ENCODE data around the gene PLEKHM1.

The PLEKHM1 gene

DNA sequence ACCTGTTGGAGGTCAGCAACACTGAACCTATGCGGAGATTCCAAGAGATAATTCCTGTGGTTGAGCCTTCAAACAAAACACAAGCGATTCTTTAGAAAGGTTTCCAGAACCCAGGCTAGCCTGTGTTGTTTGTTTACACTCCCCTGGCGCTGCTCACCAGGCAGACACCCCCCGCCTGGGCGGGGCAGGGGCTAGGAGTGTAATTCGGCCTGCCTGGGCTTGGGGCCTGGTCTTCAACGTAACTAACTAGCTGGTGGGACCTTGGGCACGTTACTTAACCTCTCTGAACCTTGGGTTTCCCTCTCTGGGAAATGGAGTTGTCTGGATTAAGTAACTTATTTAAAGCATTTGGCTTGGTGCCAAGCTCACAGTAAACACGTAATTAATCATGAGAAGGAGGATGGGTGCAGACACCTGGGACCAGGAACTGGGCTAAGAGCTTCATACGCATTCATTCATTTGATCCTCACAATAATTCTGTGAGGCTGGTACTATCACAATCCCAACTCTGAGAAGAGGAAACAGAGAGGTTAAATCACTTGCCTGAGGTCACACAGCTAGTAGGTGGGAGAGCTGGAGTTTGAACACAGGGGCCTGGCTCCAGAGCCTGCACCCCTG, 50.3 kb downstream of the PLEKHM1 start:
- DNase-seq, result peak; percentile 82

DNA sequence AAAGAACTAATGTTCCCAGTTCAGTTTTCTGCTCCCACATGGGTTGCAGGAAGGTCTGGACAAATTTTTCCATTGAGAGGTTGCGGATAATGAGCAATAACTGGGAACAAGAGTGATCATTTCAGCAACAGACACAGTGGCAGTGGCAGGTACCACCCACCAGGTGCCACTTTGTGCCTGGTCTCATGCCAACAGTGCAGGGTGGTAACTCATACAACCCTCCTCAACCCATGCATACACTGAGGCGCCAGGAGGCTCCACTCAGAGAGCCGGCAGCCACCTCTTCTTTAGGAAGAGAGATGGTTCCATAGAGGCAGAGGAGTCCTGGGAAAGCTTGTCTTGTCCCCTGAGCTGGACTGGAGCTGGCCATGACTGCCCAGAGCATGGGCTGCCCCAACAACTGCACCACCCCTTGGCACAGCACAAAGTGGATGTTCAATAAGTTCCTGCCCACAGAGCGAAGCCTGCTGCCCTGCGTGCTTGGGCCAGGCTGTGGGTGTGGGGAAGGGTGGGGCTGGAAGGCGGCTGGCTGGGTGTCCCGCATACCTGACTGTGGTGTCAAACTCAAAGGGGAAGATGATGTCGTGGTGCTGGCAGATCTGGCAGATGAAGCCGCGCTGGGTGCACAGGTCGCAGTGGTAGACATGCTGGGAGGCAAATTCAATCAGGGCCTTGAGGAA, 51.5 kb downstream of the PLEKHM1 start:
- no peak for DNase-seq

DNA sequence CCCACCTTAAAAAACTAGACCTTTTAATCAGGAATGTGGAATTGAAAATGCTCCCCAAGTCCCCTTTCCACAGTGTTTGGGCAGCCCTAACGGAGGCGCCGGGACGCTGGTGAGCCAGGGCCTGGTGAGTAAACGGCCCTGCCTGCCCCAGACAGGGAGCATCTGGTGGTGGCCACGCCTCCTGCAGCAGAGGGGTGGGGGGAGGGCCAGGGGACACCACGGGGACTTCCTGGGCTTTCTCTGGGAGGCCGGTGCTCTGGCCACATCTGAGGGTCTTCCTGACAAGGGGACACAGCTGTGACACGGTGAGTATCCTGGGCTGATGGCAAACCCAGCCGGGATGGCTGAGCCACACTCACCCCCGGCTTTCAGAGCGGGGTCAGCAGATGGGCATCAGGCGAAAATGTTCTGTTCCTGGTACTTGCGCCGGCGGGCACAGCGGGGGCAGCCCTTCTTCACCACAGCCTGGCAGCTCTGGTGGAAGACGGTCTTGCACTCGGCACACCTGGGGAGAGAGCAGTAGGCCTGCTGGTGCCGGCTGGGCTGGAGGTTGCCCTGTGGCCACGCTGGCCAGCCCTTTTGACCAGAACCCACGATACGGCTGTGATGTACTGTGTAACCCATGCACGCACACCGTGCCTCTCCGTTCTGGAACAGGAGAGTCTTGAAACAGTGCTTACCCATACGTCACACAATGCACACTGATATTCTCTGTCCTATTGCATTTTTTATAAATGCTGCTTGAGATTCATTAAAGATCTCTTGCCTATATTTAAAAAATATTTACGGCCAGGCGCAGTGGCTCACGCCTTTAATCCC, 52.8 kb downstream of the PLEKHM1 start:
- DNase-seq, result no peak

DNA sequence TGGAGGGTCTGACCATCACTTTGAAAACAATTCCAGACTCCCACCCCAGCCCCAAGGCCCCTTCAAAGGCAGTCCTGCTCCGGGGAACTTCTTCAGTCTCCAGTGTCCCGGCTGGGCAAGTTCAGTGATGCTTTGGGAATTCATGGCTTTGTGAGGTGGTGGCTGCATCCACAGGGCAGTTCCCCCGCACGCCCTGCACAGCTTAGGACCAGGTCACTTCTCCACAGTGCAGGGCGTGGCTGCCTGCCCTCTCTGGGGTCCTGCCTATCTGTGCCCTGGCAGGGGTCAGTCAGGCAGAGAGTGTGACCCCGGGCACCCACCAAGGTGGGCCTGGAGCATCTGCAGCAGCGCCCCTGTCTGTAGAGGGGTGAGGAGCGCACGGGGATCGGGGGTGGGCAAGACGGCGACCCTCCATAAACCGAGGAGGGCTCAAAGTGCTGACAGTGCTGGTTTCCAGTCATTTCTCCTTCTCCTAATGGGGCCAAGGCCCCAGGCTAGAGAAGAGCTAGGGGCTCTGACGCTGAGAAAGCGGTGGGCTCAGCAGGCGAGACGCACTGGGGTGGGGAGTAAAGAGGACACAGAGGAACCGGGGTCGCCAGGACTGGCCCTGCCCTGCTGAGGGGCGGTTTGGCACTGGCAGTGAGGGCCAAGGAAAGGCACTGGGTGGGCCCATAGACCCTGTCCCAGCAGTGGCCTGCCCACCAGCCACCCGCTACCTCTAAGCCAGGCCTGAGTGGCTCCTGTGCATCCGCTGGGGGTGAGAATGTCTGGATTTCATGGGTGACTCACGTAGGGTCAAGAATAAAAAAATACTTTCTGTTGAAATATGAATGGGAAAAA, 53.7 kb downstream of the PLEKHM1 start:
- no peak for DNase-seq

DNA sequence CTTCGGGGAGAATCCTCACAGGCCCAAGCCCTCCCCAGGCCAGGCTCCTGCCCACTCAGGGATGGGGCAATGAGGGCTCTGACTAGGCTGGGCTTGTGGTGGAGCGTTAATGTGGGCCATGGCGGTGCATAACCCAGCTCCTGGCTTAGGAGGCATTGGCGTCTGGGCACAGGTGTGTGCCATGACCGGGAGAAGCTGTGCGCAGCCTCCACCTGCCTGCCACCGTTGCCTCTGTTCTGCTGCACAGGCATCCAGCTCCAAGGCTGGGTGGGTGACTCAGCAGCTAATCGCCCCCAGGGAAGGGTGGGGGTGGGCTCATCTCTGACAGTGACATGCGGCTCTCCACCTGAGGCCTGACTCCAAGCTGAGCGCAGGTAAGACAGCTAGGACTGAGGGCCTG, 54.4 kb downstream of the PLEKHM1 start:
- DNase-seq, result no peak

DNA sequence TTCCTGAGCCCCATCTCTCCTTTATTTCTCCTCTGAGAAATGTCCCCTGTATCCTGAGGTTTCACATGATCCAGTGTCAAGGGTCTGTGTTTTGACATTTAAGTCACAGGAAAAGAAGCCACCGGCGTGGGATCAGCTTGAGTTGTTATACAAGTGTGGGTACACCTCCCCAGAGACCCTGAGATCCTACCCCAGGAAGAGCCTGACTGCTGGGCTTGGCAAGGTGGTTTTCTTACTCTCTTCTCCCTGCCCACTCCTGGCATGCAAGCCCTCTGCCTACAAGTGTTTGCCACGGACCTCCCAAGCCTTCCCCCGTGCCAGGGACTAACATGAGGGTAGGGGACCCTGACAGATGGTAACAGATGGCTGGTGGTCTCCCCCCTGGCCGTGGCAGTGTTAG, 55.0 kb downstream of the PLEKHM1 start:
- DNase-seq, result no peak

DNA sequence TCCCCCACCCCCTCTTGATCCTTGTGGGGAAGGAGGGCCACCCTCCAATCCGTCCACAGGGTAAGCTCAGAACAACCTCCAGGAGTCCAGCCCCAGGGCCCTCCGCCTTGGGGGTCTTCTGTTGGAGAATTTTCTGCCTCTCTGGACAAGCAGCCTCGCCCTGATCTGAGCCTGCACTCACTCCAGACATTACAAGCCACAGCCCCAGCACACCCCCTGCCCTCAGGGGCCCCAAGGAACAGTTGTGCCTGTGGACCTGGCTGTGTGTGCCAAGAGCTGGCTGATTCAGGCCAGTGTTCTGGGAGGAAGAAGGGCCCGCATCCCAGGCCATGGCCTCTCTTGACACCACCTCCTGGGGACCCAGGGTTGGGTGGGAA, 57.4 kb downstream of the PLEKHM1 start:
- DNase-seq, result no peak

DNA sequence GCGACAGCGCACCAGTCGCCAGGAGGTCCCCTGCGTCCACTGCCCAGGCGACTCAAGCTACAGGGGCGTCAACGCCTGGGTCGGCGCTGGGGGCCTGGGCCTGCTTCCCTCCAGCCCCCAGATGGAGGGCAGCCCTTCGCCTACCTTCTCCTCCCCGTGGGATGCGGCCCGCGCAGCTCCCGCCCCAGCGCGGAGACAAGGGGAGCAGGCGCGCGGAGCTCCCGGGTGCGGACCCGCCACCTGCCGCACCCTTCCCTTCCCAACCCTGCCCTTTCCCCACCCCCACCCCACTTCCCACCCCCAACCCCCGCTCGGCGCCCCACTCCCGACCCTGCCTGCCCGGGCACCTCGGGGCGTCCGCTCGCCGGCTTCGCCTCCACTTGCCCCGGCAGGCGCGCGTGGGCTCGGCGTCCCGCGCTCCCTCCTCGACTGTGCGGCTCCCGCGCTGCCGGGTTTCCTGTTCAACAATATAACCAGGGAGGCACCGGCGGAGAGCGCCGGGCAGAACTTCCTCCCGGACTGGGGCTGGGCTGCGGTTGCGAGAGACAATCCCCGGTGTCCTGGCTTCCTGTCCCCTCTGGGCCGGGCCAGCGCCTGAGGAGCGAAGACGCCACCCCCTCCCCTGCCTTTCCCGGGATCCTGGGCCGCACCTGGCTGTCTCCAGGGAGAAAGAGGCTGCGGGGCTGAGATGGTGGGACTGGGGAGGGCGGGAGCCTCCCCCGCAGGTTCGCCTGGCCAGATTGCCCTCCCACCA, 57.9 kb downstream of the PLEKHM1 start, which contains the start of gene ARHGAP27:
TSS of gene ARHGAP27 (minus strand) at position 466 of the 754 bp plus-strand sequence. CDS start 2,591 bp downstream, outside the sequence.
- peak; percentile 22 for DNase-seq

DNA sequence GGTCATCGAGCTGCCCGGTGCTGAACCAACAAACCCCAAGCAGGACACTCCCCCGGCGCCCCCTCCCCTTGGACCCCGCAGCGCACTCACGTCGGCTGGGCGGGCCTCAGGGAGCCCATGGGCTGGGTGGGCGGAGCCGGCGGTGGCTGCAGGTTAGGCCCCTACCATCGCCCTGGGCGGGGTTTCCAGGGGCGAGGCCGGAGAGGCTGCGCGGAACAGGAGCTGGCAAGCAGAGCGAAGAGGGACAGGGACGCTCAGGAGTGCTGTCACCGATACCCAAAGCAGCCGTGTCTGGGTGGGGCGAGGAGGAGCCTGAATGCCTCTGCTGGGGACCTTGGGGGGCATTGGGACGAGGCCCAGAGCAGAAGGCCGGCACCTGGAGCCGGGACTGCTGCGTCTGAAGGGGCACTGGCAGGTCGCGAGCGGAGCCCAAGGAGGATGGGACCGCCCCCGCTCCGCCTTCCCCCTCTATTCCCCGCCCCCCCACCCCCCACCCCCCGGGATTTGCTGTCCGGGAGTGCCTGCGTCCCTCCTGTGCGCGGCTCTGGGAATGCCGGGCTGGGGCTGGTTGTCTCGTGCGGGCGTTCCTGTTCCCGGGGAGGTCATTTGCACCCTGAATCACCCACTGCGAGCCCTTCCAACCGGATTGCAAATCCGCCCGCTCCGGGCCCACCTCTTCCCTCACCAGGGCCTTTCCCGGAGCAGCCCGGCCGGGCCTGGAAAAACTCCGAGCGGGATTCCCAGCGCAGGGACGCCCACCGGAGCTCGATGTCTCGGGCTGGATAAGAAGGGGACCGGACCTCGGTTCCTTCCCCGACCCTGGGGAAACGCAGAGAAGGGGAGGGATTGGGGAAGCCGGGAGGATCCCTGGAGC, 58.8 kb downstream of the PLEKHM1 start:
- DNase-seq, result peak; percentile 90

DNA sequence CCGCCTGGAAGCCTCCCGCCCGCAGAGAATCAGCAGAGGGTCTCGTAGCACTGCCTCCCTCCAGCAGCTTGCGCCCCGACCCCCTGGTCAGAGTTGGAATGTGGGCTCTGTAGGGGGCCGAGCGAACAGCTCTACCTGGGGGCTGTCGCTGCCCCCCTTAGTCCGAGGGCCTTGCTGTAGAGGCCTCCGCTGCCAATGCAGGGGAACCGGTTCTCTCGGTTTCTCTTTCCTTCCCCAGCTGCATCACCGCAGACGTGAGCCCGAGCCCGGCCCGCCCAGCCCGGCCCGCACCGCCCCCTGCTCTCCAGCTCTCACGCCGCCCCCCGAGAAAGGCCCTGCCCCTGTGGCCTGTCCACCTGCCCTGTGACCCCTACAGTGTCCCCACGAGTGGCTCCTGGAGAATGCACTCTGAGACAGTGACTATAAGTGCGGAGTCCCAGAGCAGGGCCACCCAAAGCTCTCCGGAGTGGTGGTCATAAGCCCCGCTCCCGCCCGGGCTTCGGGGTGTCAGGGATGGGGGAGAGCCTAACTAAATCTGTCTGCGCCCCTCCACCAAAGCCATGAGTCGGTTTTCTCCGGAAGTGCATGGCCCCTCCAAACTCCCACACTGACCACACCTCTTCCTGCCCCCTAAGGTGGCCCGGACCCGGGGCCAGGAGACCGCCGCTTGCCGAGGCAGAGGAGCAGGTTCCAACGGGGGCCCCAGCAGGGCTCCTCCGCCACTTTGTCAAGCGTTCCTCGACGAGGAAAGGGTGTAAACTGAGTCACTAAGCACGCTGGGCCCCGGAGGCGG, 59.6 kb downstream of the PLEKHM1 start:
- DNase-seq, result no peak

DNA sequence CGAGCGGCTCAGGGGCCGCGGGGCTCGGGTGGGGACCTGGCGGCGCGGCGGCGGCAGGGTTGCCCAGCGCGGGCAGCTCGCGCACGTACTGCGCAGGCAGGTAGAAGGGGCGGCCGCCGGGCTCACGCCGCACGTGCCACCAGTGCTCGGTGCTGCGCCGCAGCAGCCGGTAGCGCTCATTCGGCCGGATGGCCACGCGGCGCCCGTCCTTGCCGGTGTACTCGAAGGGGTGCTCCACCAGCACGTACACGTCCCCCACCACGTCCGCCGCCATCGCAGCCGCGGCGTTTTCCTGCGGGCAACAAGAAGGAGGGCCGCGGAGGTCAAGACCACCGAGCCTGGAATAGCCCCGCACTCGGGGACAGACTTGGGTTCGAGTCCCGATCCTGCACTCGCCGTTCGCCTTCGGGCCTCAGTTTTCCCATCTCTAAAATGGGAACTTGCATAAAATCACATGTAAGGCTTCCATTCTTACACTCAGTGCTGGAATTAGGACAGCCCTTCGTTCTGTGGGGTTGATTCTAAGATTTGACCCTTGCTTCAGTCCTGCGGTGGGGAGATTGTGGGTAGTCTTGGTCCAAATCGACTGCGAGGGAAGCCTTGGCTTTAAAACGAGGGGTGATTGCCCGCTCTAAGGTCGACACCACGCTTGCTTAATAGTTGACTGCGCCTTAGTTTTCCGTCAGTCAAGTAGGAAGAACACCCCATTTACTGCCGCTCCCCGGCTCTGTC, 60.3 kb downstream of the PLEKHM1 start:
- DNase-seq, result no peak

DNA sequence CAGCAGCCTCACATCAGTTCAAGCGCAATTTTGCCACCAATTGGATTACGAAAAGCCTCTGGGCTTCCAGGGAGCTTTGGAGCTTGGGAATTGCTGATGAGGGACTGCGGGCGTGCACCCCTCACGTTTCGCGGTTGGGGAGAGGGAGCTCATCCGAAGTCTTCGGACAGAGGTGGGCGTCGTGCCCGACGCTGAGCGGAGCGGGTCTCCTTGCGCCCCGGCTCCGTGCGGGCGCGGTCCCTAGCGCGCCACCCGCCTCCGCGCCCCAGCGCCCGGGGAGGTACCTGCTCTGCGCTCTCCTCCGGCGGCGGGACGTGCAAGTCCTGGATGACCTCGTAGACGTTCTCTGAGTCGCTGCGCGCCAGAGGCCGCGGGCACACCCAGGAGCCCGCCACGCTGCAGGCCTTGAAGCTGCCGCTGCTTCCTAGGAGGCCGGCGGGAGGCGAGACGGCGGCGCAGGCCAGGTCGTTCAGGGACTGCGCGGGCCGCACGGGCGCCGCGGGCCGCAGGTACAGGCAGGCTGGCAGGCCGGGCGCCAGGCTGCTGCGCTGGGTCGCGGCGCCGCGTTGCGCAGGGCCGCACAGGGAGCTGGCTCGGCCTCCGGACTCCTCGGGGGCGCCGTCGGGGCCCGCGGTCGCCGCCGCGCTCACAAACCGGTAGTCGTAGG, 61.0 kb downstream of the PLEKHM1 start:
- no peak for DNase-seq

DNA sequence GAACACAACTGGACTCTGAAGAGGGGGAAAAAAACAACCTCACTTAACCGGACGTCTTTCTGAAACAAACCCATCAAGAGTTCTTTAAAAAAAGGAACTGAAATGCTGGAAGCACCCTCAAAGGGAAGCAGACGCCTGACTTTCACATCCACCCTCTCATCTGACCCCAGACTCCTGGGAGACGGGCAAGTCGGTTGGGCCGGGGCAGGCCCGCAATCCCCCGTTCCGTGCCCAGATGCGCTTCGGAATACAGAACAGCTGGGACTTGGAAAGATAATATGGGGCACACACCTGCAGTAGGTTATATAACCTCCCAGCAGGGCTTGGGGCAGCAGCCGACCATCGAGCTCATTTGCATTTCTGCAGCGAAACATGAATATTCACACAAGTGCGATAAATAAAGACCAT, 61.6 kb downstream of the PLEKHM1 start:
- DNase-seq, result no peak

DNA sequence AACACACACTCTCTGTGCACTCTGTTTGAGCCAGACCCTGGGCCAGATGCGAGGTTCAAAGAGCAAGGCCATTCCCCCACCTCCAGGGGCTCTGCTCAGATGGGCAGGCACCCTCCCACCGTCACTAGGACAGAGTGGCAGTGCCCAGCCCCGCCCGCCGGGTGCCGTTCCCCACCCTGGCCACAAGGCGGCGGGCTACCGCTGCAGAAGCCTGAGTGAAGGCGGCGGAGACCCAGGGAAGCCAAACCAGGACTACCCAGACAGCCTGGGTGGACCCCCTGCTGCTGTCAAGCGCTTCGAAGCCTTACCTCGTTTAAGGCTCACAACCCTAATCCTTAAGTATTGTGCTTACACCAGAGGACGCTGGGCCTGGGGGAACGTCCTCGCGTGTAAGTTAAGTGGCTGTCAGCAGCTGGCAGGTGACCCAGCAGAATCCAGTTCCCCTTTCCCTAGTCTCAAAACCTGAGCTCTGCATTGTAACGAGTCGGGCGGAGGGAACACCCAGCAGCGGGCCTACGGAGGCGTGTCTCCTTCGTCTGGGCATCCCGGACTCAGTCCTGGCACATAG, 62.4 kb downstream of the PLEKHM1 start:
- DNase-seq, result peak; percentile 80

DNA sequence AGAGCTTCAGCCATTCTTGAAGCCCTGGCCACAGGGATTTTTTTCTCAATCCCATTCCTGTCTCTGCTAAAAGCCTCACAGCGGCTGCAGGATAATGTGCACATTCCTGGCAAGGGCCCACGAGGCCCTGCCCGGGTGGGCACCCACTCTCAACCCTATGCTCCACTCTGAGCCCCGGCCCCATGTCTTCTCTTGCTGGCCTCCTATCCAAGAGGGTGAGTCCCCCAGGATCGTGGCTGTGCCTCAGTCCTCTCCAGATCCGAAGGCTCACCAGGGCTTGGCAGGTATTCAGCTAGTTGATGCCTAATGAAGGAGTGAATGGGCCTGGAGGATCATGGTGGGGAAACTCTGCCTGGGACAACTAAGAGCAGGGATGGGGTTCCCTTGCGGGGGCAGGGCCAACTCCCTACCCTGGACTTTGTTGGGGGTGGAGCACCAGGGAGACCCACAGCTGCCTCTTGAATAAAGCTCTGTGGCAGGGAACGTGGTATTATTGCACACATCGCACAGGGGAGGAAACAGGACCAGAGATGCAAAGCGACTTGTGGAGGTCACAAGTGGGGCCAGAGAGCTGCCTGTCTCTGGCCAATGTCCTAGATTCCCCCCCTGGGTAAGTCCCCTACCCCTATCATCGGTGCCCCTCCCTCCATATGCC, 63.2 kb downstream of the PLEKHM1 start:
- DNase-seq, result no peak

DNA sequence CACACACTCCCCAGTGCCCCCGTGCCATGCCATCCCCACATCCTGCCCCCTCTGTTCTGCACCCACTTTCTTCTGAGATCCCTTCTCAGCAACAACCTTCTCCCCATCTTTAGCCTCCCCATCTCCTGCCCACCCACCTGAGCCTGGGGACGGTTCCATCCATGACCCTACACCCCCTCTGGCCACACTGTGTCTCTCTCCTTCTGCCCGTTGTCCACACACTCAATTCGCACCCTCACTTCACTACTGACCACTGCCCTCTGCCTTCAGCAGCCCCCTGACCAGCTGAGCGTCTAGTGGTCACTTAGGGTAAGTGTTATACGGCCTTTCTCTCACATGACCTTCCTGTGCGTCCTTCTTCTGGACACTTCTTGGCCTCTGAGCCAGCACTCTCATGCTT, 64.0 kb downstream of the PLEKHM1 start:
- DNase-seq, result no peak

DNA sequence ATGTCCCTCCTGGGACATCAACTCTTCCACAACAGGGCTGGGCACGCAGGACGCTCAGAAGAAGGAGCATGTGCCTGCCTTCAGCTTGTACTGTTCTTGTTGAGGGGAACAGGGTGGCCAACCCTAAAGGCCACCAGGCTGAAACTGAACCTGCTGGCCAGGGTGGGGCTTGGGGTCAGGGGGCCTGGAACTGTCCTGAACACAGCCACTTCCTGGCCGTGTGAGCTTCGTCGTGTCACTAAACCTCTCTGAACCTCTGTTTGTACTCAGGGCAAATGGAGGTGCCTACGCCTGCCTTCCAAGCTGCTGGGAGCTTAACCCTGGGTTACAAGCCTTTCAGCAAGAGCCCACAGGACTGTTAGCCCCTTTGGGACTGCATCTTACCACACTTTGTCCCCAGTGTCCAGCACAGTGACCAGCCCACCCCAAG, 64.5 kb downstream of the PLEKHM1 start:
- no peak for DNase-seq
